ENCODE data around the gene FAM199X.

- TF ChIP-seq, protein P1, sequence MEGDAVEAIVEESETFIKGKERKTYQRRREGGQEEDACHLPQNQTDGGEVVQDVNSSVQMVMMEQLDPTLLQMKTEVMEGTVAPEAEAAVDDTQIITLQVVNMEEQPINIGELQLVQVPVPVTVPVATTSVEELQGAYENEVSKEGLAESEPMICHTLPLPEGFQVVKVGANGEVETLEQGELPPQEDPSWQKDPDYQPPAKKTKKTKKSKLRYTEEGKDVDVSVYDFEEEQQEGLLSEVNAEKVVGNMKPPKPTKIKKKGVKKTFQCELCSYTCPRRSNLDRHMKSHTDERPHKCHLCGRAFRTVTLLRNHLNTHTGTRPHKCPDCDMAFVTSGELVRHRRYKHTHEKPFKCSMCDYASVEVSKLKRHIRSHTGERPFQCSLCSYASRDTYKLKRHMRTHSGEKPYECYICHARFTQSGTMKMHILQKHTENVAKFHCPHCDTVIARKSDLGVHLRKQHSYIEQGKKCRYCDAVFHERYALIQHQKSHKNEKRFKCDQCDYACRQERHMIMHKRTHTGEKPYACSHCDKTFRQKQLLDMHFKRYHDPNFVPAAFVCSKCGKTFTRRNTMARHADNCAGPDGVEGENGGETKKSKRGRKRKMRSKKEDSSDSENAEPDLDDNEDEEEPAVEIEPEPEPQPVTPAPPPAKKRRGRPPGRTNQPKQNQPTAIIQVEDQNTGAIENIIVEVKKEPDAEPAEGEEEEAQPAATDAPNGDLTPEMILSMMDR (IDR thresholded peaks at IDR 0.05; ENCODE audit: extremely low read depth in 1 of 2, insufficient read depth in 1 of 2, low read depth in 1 of 2, low read length in 2 of 2), result no peak
- no peak for TF ChIP-seq POLR2AphosphoS5 (IDR thresholded peaks at IDR 0.05; ENCODE audit: insufficient read depth, low read depth, low read length)
- no peak for TF ChIP-seq POLR2A (IDR thresholded peaks at IDR 0.05; ENCODE audit: low read depth, low read length)
- TF ChIP-seq GATA2 (IDR thresholded peaks at IDR 0.05; ENCODE audit: insufficient read depth, insufficient read length, low read depth, low read length), result no peak
- no peak for TF ChIP-seq JUN (IDR thresholded peaks at IDR 0.05; ENCODE audit: borderline replicate concordance, insufficient read depth, insufficient read length, low read depth)
- TF ChIP-seq MYC (IDR thresholded peaks at IDR 0.05; ENCODE audit: low read depth, low read length), result no peak
- TF ChIP-seq EZH2 (IDR thresholded peaks at IDR 0.05; ENCODE audit: borderline replicate concordance, low read depth, low read length, severe bottlenecking), result no peak
- TF ChIP-seq MAX (IDR thresholded peaks at IDR 0.05; ENCODE audit: insufficient read depth, insufficient read length), result no peak
Observed at GRCh38 chrX:104173841-104174240, 7.6 kb downstream of the FAM199X start.
